Endometrial microvascular endothelial cells (primary cell): ENCODE results near the gene WWTR1. TPM values are rescaled to one million over a fixed set of nuclear protein-coding genes. Genes with fewer than 3 reads are reported as not detected.

ENCODE experiments used
- in situ Hi-C: cut with HindIII; loops from 2 replicates; pipeline ENCODE4 v1.10.0; 2017; ENCODE audit warnings: low sequenced_read_pairs, low pct_unique_long_range_greater_than_20kb; ENCODE audit errors: inconsistent ontology term
- total RNA-seq: library from RNA; depleted of rRNA; stranded (reverse); fragments of >200 nt; gene quantifications from one replicate; pipeline ENCODE4 v1.2.3, GENCODE V29; 2015; ENCODE audit errors: inconsistent ontology term

Gene WWTR1
- total RNA-seq, 1 donor from 2014 or later, result 77.3 TPM

GRCh38 chr3:149523512-149524299 lies 134.1 kb downstream of the WWTR1 start:
- in situ Hi-C loops, result no loop called here

- in situ Hi-C loops, result no loop called here
These were observed 137.9 kb downstream of the WWTR1 start for GRCh38 chr3:149519912-149520311.

DNA sequence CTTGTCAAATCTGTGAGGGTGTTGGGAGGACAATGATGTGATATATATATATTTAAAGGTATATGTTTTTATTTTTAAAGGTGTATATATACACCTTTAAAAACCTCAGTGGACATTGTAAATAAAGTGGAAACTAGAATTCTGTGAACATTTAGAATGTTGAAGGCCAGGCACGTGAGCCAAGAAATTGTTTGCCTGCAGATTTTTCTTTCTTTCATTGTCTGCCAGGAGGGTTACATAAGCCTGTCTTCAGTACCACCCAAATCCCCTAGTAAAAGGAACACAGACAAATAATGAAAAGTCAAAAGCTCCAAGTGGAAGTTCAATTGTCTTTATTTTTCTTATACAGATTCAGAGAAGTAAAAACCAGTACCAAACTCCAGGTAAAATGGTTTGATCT lies 140.9 kb downstream of the WWTR1 start:
- in situ Hi-C loops, result no loop called here

GRCh38 chr3:149515249-149515648 lies 142.6 kb downstream of the WWTR1 start:
- in situ Hi-C loops, result no loop called here

DNA sequence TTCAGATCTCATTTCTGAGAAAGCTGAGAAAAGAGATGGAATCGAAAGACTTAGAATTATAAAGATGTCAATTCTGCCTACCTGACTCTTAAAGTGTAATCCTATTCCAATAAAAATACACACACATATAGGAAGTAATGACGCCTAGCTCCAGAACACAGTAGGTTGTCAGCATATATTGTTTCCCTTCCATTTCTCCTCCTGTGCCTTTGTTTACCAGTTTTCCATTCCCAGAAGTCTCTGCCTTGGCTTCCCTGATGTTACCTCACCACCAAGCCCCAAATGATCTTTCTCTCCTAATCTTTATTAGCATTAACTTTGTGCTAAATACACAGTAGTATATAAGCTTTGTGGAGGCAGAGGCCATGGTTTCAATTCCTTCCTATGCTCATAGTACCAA lies 143.4 kb downstream of the WWTR1 start:
- in situ Hi-C loops, result no loop called here

DNA sequence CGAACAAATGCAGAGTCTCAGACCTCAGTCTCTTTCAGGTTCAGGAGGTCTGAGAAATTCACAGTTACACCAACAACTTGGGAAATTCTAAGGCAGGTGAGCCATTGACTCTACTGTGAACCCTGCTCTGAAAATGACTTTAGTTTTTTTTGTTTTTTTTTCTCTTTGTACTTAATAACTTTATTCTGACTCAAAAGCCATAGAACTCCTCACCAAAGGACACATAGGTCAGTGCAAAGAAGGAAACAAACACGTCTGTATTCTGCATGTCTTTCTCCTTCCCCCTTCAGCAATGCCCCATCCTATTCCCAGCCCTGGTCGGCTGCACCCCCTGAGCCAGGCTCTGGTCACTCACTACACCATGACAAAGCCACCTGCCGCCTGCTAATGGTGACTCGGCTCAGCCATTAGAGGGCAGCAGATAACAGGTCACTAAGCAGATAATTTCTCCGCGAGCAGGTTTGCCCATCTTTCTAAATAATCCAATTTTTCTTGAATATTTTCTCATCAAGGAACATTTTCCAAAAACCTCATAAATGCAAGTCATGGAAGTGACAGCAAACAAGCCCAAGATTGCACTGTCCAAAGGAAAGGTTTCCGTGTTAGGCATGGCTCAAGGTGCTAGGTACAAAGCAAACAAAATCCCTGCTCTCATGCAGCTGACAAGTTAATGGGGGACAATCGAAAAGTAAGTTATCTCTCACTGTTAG lies 145.6 kb downstream of the WWTR1 start:
- in situ Hi-C loops, result no loop called here

GRCh38 chr3:149511040-149511626 lies 146.7 kb downstream of the WWTR1 start:
- in situ Hi-C loops, result no loop called here

GRCh38 chr3:149510480-149510879 lies 147.3 kb downstream of the WWTR1 start:
- in situ Hi-C loops, result no loop called here

GRCh38 chr3:149509526-149509925 lies 148.3 kb downstream of the WWTR1 start:
- in situ Hi-C loops, result no loop called here

DNA sequence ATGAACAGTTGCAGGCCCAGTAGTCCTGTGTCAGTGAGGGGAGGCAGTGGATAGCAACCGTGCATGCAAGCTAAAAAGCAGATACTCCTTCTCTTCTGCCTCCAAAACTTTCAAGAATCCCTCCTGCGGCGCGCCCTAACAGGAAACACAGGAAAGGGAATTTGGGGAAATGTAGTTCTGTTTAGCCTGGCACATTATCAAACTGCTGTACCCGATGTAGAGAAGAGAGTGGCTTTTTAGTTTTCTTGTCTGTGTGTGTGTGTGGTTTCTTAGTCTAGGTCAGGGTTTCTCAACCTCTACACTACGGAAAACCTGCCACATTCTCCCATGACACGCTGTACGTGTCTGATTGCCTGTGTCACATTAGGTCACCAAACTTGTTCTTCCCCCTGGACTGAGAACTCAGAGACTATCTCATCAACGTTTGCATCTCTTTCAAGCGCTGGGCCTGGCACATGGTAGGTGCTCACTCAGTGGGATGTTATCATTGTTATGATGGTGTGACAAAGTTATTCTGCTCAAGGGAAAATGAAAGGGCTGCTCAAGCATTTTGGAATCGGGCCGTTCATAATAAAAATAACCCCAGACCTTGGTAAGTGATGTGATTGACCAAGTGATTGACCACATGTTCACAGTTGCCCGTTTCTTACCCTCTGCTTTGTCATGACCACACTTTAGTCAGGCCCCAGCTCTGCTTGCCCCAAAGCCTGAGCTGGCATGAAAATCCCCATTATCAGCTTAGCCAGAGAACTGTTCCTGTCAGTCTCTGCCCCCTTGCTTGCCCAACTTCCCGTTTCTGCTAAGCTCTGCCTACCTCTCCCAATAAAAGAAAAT lies 150.1 kb downstream of the WWTR1 start:
- in situ Hi-C loops, result no loop called here

DNA sequence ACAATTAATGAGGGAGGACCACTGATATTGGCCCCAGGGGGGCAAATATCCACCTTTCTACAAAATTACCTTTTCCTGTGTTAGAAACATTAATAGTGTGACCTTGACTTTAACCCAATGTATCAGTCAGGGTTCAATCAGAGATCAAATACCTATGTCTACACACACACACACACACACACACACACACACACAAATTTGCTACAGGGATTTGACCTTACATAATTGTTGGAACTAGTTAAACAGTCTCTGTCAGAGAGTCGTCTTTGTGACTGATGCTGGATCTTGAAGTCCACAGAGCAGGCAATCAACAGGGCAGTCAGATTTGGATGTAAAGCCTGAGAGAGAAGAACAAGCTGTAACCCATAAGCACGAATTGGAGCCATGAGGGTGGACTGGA lies 150.9 kb downstream of the WWTR1 start:
- in situ Hi-C loops, result no loop called here

- in situ Hi-C loops, result no loop called here
These were observed 151.3 kb downstream of the WWTR1 start for GRCh38 chr3:149506540-149506939.

DNA sequence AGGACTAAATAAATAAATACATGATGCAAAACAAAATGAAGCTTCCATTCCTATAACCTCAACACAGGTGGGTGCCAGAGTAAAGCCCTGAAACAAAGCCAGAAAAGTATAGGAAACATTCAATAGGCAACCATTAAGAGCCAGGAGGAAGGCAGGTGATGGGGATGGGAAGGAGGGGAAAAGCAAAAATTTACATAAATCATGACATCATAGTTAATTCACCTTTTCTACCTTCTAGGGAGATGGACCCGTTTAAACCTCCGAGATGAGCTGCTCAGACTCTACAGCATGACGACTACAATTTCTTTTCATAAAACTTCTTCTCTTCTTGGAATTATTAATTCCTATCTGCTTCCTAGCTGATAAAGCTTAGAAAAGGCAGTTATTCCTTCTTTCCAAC lies 155.4 kb downstream of the WWTR1 start:
- in situ Hi-C loops, result no loop called here

DNA sequence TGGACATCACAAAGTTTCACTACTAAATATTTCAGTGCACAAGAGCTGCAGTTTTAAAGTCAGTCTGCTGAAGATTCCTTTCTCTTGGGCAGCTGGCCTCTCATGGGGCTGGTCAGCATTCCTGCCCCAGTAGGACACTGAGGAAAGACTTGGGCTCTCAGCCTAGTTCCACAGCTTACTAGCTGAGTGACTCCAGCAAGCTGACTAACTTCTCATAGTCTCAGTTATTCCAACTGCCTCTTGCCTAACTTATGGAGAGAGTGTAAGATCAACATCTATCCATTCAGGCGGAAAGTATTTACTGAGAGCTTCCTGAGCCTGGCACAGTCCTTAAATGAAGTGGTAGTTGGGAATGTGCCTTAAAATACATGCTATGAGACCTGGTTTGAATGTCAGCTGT lies 156.3 kb downstream of the WWTR1 start:
- in situ Hi-C loops, result no loop called here

GRCh38 chr3:149497966-149498670 lies 159.7 kb downstream of the WWTR1 start:
- in situ Hi-C loops, result no loop called here

GRCh38 chr3:149496891-149497290 lies 160.9 kb downstream of the WWTR1 start:
- in situ Hi-C loops, result no loop called here

DNA sequence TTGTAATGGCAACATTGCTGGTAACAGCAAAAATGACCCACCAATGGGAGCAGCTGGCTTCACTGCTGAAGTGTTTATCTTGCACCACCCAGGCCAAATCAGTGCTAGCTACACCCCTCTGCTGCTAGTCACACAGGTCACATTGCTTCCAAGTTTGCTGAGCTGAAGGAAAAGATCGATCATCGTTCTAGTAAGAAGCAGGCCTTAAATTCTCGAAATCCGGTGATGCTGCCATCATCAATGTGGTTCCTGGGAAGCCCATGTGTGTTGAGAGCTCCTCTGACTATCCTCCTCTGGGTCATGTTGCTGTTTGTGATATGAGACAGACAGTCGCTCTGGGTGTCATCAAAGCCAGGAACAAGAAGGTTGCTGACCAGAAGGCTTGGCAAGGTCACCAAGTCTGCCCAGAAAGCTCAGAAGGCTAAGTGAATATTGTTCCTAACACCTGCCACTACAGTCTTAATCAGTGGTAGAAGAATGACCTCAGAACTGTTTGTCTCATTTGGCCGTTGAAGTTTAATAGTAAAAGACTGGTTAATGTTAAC lies 162.2 kb downstream of the WWTR1 start:
- in situ Hi-C loops, result no loop called here

DNA sequence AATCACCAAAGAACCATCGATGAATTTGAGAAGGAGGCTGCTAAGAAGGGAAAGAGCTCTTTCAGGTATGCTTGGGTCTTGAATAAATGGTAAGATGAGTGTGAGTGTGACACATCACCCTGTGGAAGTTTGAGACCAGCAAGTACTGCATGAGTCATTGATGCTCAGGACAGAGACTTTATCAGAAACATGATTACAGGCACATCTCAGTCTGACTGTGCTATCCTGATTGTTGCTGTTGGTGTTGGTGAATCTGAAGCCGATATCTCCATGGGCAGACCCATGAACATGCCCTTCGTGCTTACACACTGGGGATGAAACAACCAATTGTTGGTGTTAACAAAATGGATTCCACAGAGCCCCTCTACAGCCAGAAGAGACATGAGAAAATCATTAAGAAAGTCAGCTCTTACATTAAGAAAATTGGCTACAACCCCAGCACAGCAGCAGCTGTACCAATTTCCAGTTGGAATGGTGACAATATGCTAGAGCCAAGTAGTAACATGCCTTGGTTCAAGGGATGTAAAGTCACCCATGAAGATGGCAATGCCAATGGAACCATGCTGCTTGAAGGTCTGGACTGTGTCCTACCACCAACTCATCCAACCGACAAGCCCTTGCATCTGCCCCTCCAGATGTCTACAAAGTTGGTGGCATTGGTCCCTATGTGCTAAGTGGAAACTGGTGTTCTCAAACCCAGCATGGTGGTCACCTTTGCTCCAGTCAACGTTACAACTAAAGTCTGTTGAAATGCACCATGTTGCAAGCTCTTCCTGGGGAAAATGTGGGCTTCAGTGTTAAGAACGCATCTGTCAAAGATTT lies 162.9 kb downstream of the WWTR1 start:
- in situ Hi-C loops, result no loop called here
